ENCODE data around the gene DERA.

DNA sequence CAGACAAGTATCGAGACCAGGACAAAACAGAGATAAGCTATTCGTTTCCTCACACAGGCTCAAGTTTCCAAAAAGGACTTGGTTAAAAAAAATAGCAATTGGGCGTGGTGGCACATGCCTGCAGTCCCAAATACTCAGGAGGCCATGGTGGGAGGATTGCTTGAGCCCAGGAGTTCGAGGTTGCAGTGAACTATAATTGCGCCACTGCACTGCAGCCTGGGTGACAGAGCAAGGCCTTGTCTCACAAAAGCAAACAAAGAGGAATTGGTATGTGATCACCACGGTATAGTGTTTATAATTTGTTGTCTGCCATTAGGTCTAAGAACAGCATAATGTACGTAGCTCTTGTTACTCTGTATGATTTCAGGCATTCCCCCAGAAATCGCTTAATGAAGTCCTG, 175.3 kb downstream of the DERA start:
- TF ChIP-seq, protein P1, sequence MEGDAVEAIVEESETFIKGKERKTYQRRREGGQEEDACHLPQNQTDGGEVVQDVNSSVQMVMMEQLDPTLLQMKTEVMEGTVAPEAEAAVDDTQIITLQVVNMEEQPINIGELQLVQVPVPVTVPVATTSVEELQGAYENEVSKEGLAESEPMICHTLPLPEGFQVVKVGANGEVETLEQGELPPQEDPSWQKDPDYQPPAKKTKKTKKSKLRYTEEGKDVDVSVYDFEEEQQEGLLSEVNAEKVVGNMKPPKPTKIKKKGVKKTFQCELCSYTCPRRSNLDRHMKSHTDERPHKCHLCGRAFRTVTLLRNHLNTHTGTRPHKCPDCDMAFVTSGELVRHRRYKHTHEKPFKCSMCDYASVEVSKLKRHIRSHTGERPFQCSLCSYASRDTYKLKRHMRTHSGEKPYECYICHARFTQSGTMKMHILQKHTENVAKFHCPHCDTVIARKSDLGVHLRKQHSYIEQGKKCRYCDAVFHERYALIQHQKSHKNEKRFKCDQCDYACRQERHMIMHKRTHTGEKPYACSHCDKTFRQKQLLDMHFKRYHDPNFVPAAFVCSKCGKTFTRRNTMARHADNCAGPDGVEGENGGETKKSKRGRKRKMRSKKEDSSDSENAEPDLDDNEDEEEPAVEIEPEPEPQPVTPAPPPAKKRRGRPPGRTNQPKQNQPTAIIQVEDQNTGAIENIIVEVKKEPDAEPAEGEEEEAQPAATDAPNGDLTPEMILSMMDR (conservative IDR thresholded peaks at IDR 0.05; ENCODE audit: low read depth, low read length) = no peak
- no peak for TF ChIP-seq EZH2 (IDR thresholded peaks at IDR 0.05; ENCODE audit: borderline replicate concordance, low read depth, low read length, poor library complexity, severe bottlenecking)

All from A673 (cell line).